ENCODE measurements around the gene MAML2. TPM values are rescaled to one million over a fixed set of nuclear protein-coding genes. Genes with fewer than 3 reads are reported as not detected.

The MAML2 gene
- total and polyA plus RNA-seq, 2 of the 13 experiments (the other 11 are each of a cell fraction or from before 2014, with no cell fraction given): 2.3 to 25.9 TPM

GRCh38 chr11:96012086-96012824 is 330.7 kb downstream of the MAML2 start (continued):
- TF ChIP-seq CTCF (CRISPR knock-in tag; IDR thresholded peaks at IDR 0.05): peak; percentile 92
- no peak for TF ChIP-seq HOXA7 (CRISPR knock-in tag; IDR thresholded peaks at IDR 0.05)
- no peak for TF ChIP-seq ZSCAN22 (CRISPR knock-in tag; IDR thresholded peaks at IDR 0.05)
- TF ChIP-seq ZNF556 (CRISPR knock-in tag; IDR thresholded peaks at IDR 0.05; ENCODE audit: borderline replicate concordance): no peak
- TF ChIP-seq FOXK1 (CRISPR knock-in tag; IDR thresholded peaks at IDR 0.05; ENCODE audit: borderline replicate concordance, low read depth): peak; percentile 74; the same call in 1 of the 2 replicates
- TF ChIP-seq HOXA3 (CRISPR knock-in tag; IDR thresholded peaks at IDR 0.05): peak; percentile 85
- TF ChIP-seq MEIS2 (CRISPR knock-in tag; IDR thresholded peaks at IDR 0.05): peak; percentile 96
- peak; percentile 37; the same call in 1 of the 2 replicates for TF ChIP-seq ZBTB26 (CRISPR knock-in tag; IDR thresholded peaks at IDR 0.05; ENCODE audit: borderline replicate concordance)
- no peak for TF ChIP-seq ZKSCAN5 (CRISPR knock-in tag; IDR thresholded peaks at IDR 0.05)
- TF ChIP-seq CENPT (CRISPR knock-in tag; IDR thresholded peaks at IDR 0.05; ENCODE audit: low read depth): no peak
- peak; percentile 87 for TF ChIP-seq ARID3A (IDR thresholded peaks at IDR 0.05; ENCODE audit: low read depth, low read length)
- TF ChIP-seq ZNF343 (CRISPR knock-in tag; IDR thresholded peaks at IDR 0.05): no peak
- TF ChIP-seq ZNF138 (CRISPR knock-in tag; IDR thresholded peaks at IDR 0.05; ENCODE audit: low read depth): no peak
- TF ChIP-seq ZNF547 (CRISPR knock-in tag; IDR thresholded peaks at IDR 0.05): no peak; the same call in 1 of the 2 replicates
- no peak for TF ChIP-seq NONO (IDR thresholded peaks at IDR 0.05)
- TF ChIP-seq NONO (CRISPR knock-in tag; conservative IDR thresholded peaks at IDR 0.05): no peak; the same call in 1 of the 2 replicates
- TF ChIP-seq ZNF580 (CRISPR knock-in tag; IDR thresholded peaks at IDR 0.05; ENCODE audit: borderline replicate concordance, low read depth): peak; percentile 75; the same call in 1 of the 2 replicates
- TF ChIP-seq ZNF572 (CRISPR knock-in tag; IDR thresholded peaks at IDR 0.05): no peak
- TF ChIP-seq MTA3 (CRISPR knock-in tag; IDR thresholded peaks at IDR 0.05): no peak
- TF ChIP-seq ZNF629 (CRISPR knock-in tag; conservative IDR thresholded peaks at IDR 0.05): peak; percentile 27
- TF ChIP-seq SNAPC5 (CRISPR knock-in tag; IDR thresholded peaks at IDR 0.05; ENCODE audit: borderline replicate concordance): no peak
- TF ChIP-seq MIXL1 (CRISPR knock-in tag; IDR thresholded peaks at IDR 0.05): peak; percentile 100
- no peak for TF ChIP-seq KMT2B (CRISPR knock-in tag; IDR thresholded peaks at IDR 0.05)
- no peak for TF ChIP-seq ZNF207 (IDR thresholded peaks at IDR 0.05; ENCODE audit: borderline replicate concordance)
- TF ChIP-seq HINFP (CRISPR knock-in tag; IDR thresholded peaks at IDR 0.05; ENCODE audit: low read depth): 0 out of 2 replicates have a peak, but pooled peaks have one; percentile 35
